HepG2 (cell line): Measurements from ENCODE around the gene SMIM36. TPM values are rescaled to one million over a fixed set of nuclear protein-coding genes. Genes with fewer than 3 reads are reported as not detected.

ENCODE experiments used
- ATAC-seq: fragments of 200-7000 bp; cut with Tn5 transposase; 3 replicates; pipeline ENCODE4 v1.9.1; 2020; ENCODE audit warnings: mild to moderate bottlenecking, moderate library complexity
- Bru-seq: library from RNA; stranded (reverse); fragments of 400-500 nt; gene quantifications from one replicate; lab custom pipeline; 2021; lab: Mats Ljungman, UMichigan
- BruChase-seq, 2 experiments: library from RNA; stranded (reverse); fragments of 400-500 nt; gene quantifications; one replicate each; lab custom pipeline; 2021; lab: Mats Ljungman, UMichigan
- BruUV-seq: library from RNA; stranded (reverse); fragments of 400-500 nt; replicated peaks from 2 replicates; lab custom pipeline; 2021; lab: Mats Ljungman, UMichigan
- CTCF ChIA-PET: fragments of 300-600 bp; formaldehyde crosslinking; extraction: SDS; loops from one replicate; lab custom pipeline; 2021; ENCODE audit warnings: low total read pairs, inconsistent platforms, low intra/inter-chr PET ratio; lab: Yijun Ruan, JAX
- POLR2A ChIA-PET: fragments of 350-600 bp; sonication (Branson Sonifier 250); formaldehyde crosslinking; loops from one replicate; lab custom pipeline; 2020; ENCODE audit warnings: antibody characterized with exemption, inconsistent platforms; lab: Yijun Ruan, JAX
- DNase-seq: peaks from one replicate; pipeline ENCODE4 v3.0.0-alpha.2; 2015; ENCODE audit warnings: low spot score
- FAIRE-seq: peaks from 3 replicates; lab custom pipeline; 2011; peaks lifted over from hg19 to GRCh38; lab: Jason Lieb, UNC
- H2AFZ ChIP-seq: one replicate; pipeline ENCODE4 v1.6.1; 2011; ENCODE audit warnings: low read length, inconsistent platforms
- H3K27ac ChIP-seq: fragments of 300-600 bp; 3 replicates; pipeline ENCODE4 v1.8.0; 2011; ENCODE audit warnings: mixed run types, mild to moderate bottlenecking, mixed read lengths, low read length, inconsistent platforms; ENCODE audit not compliant: insufficient read depth; ENCODE audit errors: extremely low read length
- H3K27me3 ChIP-seq, 2 experiments: fragments of 200-600 bp in 1 of 2; 2 replicates in 1 of 2; 3 replicates in 1 of 2; pipeline versions ENCODE4 v1.6.0 to v1.8.0; 2011; ENCODE audit warnings: low read length in 2 of 2, mild to moderate bottlenecking in 2 of 2, moderate library complexity in 2 of 2, inconsistent platforms in 1 of 2; ENCODE audit not compliant: insufficient read depth in 2 of 2, control insufficient read depth in 1 of 2
- H3K36me3 ChIP-seq, 2 experiments: fragments of 200-600 bp in 1 of 2; replicated peaks in 1 of 2; 2 replicates in 1 of 2; 3 replicates in 1 of 2; pipeline versions ENCODE4 v1.5.1 to v1.8.0; 2011; ENCODE audit warnings: low read length in 2 of 2, inconsistent platforms in 1 of 2; ENCODE audit not compliant: insufficient read depth in 2 of 2, control insufficient read depth in 1 of 2
- H3K4me1 ChIP-seq: 2 replicates; pipeline ENCODE4 v1.5.1; 2012; ENCODE audit warnings: low read length, inconsistent platforms; ENCODE audit not compliant: insufficient read depth
- H3K4me2 ChIP-seq: 2 replicates; pipeline ENCODE4 v1.6.0; 2011; ENCODE audit warnings: low read depth, low read length, inconsistent platforms
- H3K4me3 ChIP-seq, 3 experiments: fragments of 200-600 bp in 1 of 3; sonication (generic), shearing (Covaris generic) in 1 of 3; replicated peaks in 1 of 3; 2 replicates each; pipeline ENCODE4 v1.5.1; 2011 to 2016; ENCODE audit warnings: low read length in 3 of 3, inconsistent platforms in 2 of 3, low read depth in 2 of 3, mild to moderate bottlenecking in 2 of 3, control low read depth in 1 of 3, mixed read lengths in 1 of 3; ENCODE audit not compliant: insufficient read depth in 1 of 3
- H3K79me2 ChIP-seq: one replicate; pipeline ENCODE4 v1.6.1; 2011; ENCODE audit warnings: low read length, inconsistent platforms; ENCODE audit not compliant: insufficient read depth
- H3K9ac ChIP-seq: 2 replicates; pipeline ENCODE4 v1.6.0; 2011; ENCODE audit warnings: mild to moderate bottlenecking, low read depth, low read length, inconsistent platforms; ENCODE audit not compliant: insufficient read depth
- H3K9me3 ChIP-seq: 2 replicates; pipeline ENCODE4 v1.5.1; 2012; ENCODE audit warnings: mild to moderate bottlenecking, low read length
- H4K20me1 ChIP-seq: 2 replicates; pipeline ENCODE4 v1.6.0; 2011; ENCODE audit warnings: inconsistent platforms, mild to moderate bottlenecking, low read length, moderate library complexity; ENCODE audit not compliant: insufficient read depth
- REXO4 ChIP-seq: sonication (generic); formaldehyde crosslinking; IDR thresholded peaks from 2 replicates; pipeline ENCODE4 v1.8.0; 2022; ENCODE audit warnings: missing genetic modification reagents, mild to moderate bottlenecking, borderline replicate concordance
- ZNF687 ChIP-seq: sonication (generic); formaldehyde crosslinking; IDR thresholded peaks from 2 replicates; pipeline ENCODE4 v1.5.1; 2020; ENCODE audit warnings: mild to moderate bottlenecking, missing genetic modification reagents, moderate library complexity
- WGBS: methylation state at CpG from one replicate; pipeline ENCODE4 v1.1.6; 2017; ENCODE audit warnings: low lambda C conversion rate; 5-methylcytosine and 5-hydroxymethylcytosine counted together
- in situ Hi-C: cut with HindIII; loops from 2 replicates; pipeline ENCODE4 v1.10.0; 2017; ENCODE audit warnings: low pct_unique_long_range_greater_than_20kb; ENCODE audit not compliant: extremely low pct_ligation_motif_present
- intact Hi-C: fragments of 100-400 bp; cut with micrococcal nuclease; formaldehyde crosslinking; loops from one replicate; pipeline ENCODE4 v1.10.0; 2022; ENCODE audit not compliant: unreplicated experiment
- long read RNA-seq, 2 experiments: library from RNA in 1 of 2; library from polyadenylated mRNA in 1 of 2; stranded (forward) in 1 of 2; unstranded in 1 of 2; transcript quantifications; one replicate each; pipeline ENCODE4 v2.0.0, GENCODE V29; 2019 to 2022
- polyA minus RNA-seq, 3 experiments: library from RNA; depleted of rRNA, polyadenylated mRNA; stranded (reverse); fragments of >200 nt; gene quantifications; 2 replicates each; pipeline ENCODE4 v1.2.3, GENCODE V29; 2011; ENCODE audit warnings: low replicate concordance in 1 of 3
- polyA plus RNA-seq, 8 experiments: library from polyadenylated mRNA; depleted of rRNA in 3 of 8; stranded (reverse) in 7 of 8; unstranded in 1 of 8; fragments of >200 nt; fragmentation: Illumina TruSeq in 4 of 8; extraction: Trizol in 4 of 8; gene quantifications; 2 replicates each; pipeline versions ENCODE4 v1.2.1 to v1.2.3, GENCODE V29; 2011 to 2016; ENCODE audit warnings: low read depth in 4 of 8, missing spikeins in 1 of 8, mixed read lengths in 1 of 8; ENCODE audit not compliant: insufficient read depth in 1 of 8
- total RNA-seq, 5 experiments: library from RNA; depleted of rRNA; stranded (reverse); fragments of >200 nt; fragmentation: Illumina TruSeq; extraction: Trizol; gene quantifications; 2 replicates each; pipeline ENCODE4 v1.2.3, GENCODE V29; 2016; ENCODE audit warnings: low read depth in 1 of 5

SMIM36 gene
- total RNA-seq (2016; rRNA removed; fragmentation: Illumina TruSeq; extraction: Trizol) (not detected in 2 replicates), polyA plus RNA-seq (2011; rRNA removed) (not detected in 2 replicates), polyA minus RNA-seq (2011; rRNA and poly(A)+ RNA removed; ENCODE audit: low replicate concordance) (not detected in 2 replicates), Bru-seq, nascent RNA (percentile 17 among the genes with signal in this experiment), BruChase-seq, experiment 1, labeled RNA remaining after a 6-hour chase (percentile 12 among the genes with signal in this experiment), BruChase-seq, experiment 2, labeled RNA remaining after a 2-hour chase (percentile 12 among the genes with signal in this experiment)
- total RNA-seq (2016; cell fraction: cytosol; rRNA removed; fragmentation: Illumina TruSeq; extraction: Trizol; ENCODE audit: low read depth) = not detected in 2 replicates
- not detected in 2 replicates for total RNA-seq (2016; cell fraction: insoluble cytoplasmic fraction; rRNA removed; fragmentation: Illumina TruSeq; extraction: Trizol)
- not detected in 2 replicates for total RNA-seq (2016; cell fraction: membrane; rRNA removed; fragmentation: Illumina TruSeq; extraction: Trizol)
- total RNA-seq (2016; cell fraction: nucleus; rRNA removed; fragmentation: Illumina TruSeq; extraction: Trizol) = not detected in 2 replicates
- polyA plus RNA-seq (2011; cell fraction: cytosol; rRNA removed) = not detected in 2 replicates
- polyA plus RNA-seq (2011; cell fraction: nucleus; rRNA removed) = not detected in 2 replicates
- polyA plus RNA-seq (2012) = not detected in 2 replicates
- polyA plus RNA-seq (2016; cell fraction: cytosol; fragmentation: Illumina TruSeq; extraction: Trizol; ENCODE audit: low read depth) = not detected in 2 replicates
- not detected in 2 replicates for polyA plus RNA-seq (2016; cell fraction: insoluble cytoplasmic fraction; fragmentation: Illumina TruSeq; extraction: Trizol; ENCODE audit: low read depth)
- polyA plus RNA-seq (2016; cell fraction: membrane; fragmentation: Illumina TruSeq; extraction: Trizol; ENCODE audit: low read depth) = not detected in 2 replicates
- polyA plus RNA-seq (2016; cell fraction: nucleus; fragmentation: Illumina TruSeq; extraction: Trizol; ENCODE audit: insufficient read depth, low read depth) = not detected in 2 replicates
- polyA minus RNA-seq (2011; cell fraction: cytosol; rRNA and poly(A)+ RNA removed) = not detected in 2 replicates
- polyA minus RNA-seq (2011; cell fraction: nucleus; rRNA and poly(A)+ RNA removed) = not detected in 2 replicates
- long read RNA-seq, experiment 1 = 0 reads
- long read RNA-seq, experiment 2 = 0 reads

GRCh38 chr17:55510986-55511721 lies at the start of gene SMIM36:
SMIM36 (minus strand) TSS chr17:55511452.
- no TSS peak for BruUV-seq
- no peaks in the 10 kb centered on the region for H3K36me3 ChIP-seq
- peak; percentile 23; the same call in 1 of the 2 replicates for TF ChIP-seq ZNF687 (CRISPR knock-in tag)
- no peak for TF ChIP-seq REXO4
- H3K9ac ChIP-seq = no peak within 1 kb of the TSS
- no peaks in the 10 kb centered on the region for H4K20me1 ChIP-seq
- H3K4me1 ChIP-seq = peaks cover 28% of the 10 kb centered on the region
- no peak within 1 kb of the TSS for H3K27ac ChIP-seq
- no peak for ATAC-seq
- no peak for FAIRE-seq
- H3K9me3 ChIP-seq = no peaks in the 10 kb centered on the region
- H3K27me3 ChIP-seq = no peaks in the 10 kb centered on the region
- 95% methylated on average over 18 of the region's 18 CpGs for WGBS
- H3K4me2 ChIP-seq = no peak within 1 kb of the TSS
- ChIA-PET POLR2A (interaction anchor here (2.1 to 2.3 kb wide), 2 partner anchors 77 to 90 kb away, joined by 5 to 6 read pairs; partner anchors contain the start of gene MMD), CTCF (no interaction called here)
- H3K4me3 ChIP-seq = no peak within 1 kb of the TSS
- intact Hi-C loops = loop anchor here (5.0 kb wide), 1 partner anchor 519 kb away; no protein-coding TSS in a partner anchor
- no peak within 1 kb of the TSS for H2AFZ ChIP-seq
- H3K79me2 ChIP-seq = no peaks in the 10 kb centered on the region
- in situ Hi-C loops = loop anchor here (5.0 to 10.0 kb wide), 3 partner anchors 89 to 516 kb away; partner anchors contain the start of gene MMD
- no peak for DNase-seq
